B cell (primary cell): ENCODE data around the gene IGFL2.

Experiments
- CTCF ChIP-seq: fragments of 200-600 bp; IDR thresholded peaks from one replicate; pipeline ENCODE4 v1.8.0; 2022; ENCODE audit warnings: antibody characterized with exemption, mild to moderate bottlenecking
- EZH2 ChIP-seq: IDR thresholded peaks from 2 replicates; pipeline ENCODE4 v1.6.1; 2012; ENCODE audit warnings: borderline replicate concordance, low read depth, mild to moderate bottlenecking, moderate library complexity, low read length; ENCODE audit not compliant: insufficient read depth, poor library complexity, severe bottlenecking

DNA sequence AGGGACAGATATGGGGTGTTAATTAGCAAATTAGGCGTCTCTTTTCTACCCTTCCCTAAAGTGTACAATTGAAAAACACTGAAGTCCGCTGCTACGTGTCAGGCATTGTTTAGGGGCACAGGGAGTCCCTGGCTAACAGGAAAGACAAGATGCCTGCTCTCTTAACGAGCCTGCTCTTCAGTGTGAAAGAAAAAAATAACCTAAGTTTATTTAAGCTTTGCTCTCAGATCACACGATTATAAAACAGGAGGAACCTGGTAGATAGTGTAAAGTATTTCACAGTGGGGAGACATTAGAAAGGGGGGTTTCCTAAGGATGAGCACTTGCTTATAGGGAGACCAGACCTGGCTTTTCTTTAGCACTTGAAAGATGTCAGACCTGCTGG, 38.7 kb downstream of the IGFL2 start:
- TF ChIP-seq CTCF (no peak), EZH2 (no peak)
